Inflammatory macrophage (primary cell): ENCODE data around the gene CALN1.

ENCODE experiments used
- DNase-seq, 2 donors: peaks; one replicate each; pipeline ENCODE4 v3.0.0-alpha.2; 2020 to 2022

Gene CALN1

DNA sequence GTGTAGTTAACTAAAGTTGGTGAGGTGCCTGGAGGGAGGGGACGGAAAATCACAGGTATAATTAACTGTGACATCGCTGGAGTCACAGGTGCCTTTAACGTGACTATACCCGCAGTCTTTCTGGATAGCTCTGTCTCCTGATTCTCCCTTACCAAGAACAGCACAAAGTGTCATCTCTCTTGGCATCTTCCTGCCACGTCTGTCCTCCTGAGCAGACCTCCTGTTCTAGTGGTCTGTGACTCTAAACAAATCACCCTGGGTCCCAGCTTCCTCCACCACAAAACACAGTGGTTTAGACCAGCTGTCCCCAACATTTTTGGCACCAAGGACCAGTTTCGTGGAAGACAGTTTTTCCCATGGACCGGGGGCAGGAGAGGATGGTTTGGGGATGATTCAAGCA lies 90.5 kb downstream of the CALN1 start:
- no peak for DNase-seq

GRCh38 chr7:72321081-72321480 lies 91.1 kb downstream of the CALN1 start:
- DNase-seq = no peak

DNA sequence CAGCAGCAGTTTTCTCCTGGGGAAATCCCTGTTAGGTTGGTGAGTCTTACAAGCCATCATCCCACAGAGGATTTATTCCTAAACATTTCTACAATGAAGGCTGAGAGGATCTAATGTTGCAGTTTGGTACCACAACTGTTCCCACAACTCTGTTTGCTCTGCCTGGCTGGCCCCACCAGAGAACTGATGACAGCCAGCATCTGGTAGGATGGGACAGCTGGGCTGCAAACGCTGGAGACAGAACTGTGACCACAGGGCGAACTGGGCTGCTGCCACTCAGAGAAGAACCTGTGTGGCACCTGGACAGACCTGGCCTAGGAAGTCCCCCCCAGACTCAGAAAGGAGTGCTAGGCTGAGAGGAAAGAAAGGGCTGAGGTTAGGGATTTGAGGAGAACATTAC lies 94.8 kb downstream of the CALN1 start:
- DNase-seq = no peak

DNA sequence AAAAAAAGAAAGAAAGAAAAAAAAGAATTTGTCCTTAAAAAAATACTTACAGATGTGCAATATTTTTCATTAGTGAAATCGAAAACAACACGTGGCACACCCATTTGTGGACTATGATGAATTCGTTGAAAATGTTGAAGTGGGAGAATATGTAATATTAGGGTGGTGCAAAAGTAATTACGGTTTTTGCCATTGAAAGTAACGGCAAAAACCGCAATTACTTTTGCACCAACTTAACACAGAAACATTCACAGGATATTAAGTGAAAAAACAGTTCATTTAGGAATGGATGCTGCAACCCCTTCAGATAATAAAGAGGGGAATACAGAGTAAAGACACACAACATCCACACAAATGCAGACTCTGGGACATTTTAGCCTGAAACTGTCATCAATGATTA lies 96.0 kb downstream of the CALN1 start:
- DNase-seq = no peak

GRCh38 chr7:72313906-72314305 lies 98.2 kb downstream of the CALN1 start:
- no peak for DNase-seq

DNA sequence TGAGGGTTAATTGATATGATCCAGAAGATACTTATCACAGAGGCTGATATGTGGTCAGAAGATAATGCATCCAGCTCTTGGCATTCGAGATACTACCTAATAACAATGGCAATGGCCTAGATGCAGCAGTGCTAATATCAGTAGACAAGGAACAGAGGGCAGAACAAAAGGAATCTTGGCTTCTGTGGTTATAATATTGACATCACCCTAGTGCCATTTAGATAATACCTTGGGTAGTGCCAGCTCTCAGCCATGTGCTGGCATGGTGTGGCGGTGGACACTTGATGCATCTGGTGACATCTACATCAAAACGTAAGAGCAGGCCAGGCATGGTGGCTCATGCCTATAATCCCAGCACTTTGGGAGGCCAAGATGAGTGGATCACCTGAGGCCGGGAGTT lies 101.8 kb downstream of the CALN1 start:
- DNase-seq = no peak

- DNase-seq = no peak
Measured at GRCh38 chr7:72309476-72309875, 102.7 kb downstream of the CALN1 start.

GRCh38 chr7:72308986-72309385 lies 103.2 kb downstream of the CALN1 start:
- DNase-seq = no peak

DNA sequence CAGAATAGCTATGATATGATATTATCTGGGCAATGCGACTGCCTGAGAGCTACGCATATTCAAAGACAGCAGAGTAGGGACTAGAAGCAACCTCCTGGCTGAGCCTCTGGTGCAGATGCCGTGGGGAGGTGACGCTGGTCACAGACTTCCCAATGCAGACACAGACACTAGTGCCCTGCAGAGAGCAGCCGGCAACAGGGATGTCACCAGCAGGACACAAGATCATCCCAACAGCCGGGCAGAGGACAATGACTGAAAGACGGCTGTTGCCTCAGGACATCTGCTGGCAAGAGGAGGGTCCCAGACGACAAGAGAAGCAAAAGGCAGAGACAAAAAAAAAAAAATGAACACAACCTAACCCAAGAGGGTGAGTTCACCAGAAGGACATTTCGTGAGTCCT lies 104.6 kb downstream of the CALN1 start:
- DNase-seq = no peak

GRCh38 chr7:72298912-72299311 lies 113.2 kb downstream of the CALN1 start:
- no peak for DNase-seq

- DNase-seq = no peak
Measured at GRCh38 chr7:72298091-72298490, 114.0 kb downstream of the CALN1 start.

DNA sequence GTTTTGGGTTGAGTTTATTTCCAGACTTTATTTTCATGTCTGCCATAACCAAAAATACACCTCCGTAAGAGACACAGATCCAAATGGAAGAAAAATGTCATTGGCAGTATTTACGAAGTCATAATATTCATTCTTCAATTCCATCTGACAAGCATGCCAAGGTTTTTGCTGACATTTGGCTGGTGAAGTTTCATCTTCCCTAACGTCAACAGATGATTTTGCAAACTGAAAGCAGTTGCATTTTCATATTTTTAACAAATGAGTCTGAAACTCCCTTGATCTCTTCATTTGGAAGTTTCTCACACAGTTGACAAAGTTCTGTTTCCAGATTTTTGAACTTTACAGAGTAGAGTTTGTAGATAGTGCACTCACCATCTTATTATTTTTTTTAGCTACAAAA lies 114.5 kb downstream of the CALN1 start:
- no peak for DNase-seq

DNA sequence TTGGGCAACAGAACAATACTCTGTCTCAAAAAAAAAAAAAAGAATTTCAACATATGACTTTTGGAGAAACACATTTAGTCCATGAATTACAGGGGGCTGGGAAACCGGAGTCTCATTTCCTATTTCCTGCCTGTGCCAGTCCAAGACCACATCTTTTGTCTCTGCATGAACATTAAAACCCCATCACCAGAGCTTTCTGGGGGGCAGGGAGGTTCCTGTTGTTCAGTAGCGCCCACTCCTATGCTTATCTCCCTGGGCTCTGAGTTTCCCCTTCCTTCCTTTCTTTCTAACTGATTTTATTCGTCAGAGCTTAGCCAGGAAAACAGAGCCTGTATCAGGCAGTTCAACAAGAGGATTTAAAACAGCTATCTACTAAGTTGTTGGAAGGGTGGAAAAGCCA lies 119.3 kb downstream of the CALN1 start:
- DNase-seq = no peak

- DNase-seq = no peak
Measured at GRCh38 chr7:72292118-72292517, 120.0 kb downstream of the CALN1 start.

DNA sequence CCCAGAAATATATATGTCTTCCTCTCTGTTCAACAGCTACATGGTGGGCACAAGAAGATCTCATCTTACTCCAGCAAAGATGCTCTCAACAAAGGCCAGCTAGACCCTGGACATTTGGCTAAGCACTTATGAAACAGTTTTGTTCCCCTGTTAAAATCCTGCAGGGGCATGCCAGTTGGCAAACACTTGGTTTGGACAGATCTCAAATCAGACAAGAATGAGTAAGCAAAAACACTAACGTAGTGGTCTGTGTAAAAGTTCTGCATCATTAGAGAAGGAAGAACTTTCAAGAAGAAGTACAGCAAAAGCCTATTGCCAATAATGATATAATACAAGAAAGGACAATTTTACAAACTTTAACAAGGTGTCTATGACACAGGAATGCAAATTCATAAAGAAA lies 125.6 kb downstream of the CALN1 start:
- no peak for DNase-seq

- DNase-seq = no peak
Measured at GRCh38 chr7:72283309-72283708, 128.8 kb downstream of the CALN1 start.

DNA sequence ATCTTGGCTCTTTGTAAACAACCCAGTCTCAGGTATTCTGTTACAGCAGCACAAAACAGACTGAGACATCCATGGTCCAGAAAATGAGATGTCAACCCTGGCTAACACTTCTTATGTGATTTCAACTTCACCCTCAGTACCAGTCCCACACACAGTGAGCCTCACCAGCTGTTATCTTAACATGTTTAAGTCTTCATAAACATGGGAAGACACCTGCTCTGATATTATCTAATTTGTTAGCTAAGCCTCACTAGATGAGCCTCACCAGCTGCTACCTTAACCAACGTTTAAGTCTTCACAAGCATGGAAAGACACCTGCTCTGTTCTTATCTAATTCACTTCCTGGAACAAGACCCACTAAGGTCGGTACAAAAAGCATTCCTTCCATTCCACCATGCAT lies 130.8 kb downstream of the CALN1 start:
- no peak for DNase-seq

- no peak for DNase-seq
Measured at GRCh38 chr7:72279203-72279602, 132.9 kb downstream of the CALN1 start.

DNA sequence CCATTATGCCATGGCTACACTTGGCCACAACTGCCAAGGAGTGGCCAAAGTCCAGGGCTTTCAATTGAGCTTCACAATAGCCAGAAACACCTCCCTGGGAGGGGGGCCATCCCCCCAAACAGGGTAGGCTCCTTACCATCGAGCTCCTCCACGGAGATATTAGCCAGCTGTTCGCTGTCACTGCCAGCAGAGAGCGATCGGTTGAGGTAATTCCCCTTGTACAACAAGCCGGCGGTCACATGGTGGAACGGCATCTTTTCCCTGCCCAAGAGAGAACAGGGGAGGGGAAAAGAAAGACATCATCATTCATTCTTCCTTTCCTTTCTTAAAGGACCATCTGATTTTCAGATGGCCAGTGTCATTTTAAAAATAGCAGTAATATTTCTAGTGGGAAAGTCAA lies 133.6 kb downstream of the CALN1 start:
- DNase-seq = no peak

GRCh38 chr7:72275382-72276070 lies 136.6 kb downstream of the CALN1 start:
- DNase-seq = no peak

- no peak for DNase-seq
Measured at GRCh38 chr7:72272479-72272878, 139.7 kb downstream of the CALN1 start.

DNA sequence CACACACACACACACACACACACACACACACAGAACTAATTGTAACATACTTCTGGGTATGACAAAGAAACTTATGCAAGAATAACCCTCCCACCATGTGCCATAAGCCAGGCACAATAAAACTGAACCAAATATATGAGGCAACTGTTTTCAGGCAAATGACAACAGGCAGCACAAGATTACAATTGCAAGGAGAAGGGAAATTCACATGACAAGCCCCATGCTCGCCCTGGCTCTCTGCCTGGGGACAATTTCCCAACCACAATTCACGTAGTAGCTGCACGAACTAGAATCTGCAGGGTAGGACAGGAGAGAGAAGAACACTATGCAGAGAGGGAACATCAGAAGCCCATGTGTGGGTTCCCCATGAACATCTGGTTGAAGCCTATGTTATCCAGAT lies 143.3 kb downstream of the CALN1 start:
- peak; percentile 61 to 75 for DNase-seq

DNA sequence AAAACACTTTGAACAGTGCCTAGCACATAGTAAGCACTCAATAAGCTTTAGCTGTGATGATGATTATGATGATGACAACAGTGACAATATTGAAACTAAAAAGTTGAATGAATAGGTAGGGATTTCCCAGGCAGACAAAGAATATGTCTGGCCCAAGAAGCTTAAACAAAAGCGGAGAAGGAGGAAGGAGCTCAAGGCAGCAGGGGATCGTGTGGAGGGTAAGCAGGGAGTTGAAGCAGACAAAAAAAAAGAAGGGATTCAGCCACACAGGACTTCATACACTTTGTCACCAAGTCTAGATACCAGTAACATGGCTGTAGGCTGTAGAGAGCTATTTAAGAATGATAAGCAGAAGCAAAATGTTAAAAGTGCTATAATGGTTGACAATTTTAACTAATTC lies 144.0 kb downstream of the CALN1 start:
- DNase-seq = no peak

DNA sequence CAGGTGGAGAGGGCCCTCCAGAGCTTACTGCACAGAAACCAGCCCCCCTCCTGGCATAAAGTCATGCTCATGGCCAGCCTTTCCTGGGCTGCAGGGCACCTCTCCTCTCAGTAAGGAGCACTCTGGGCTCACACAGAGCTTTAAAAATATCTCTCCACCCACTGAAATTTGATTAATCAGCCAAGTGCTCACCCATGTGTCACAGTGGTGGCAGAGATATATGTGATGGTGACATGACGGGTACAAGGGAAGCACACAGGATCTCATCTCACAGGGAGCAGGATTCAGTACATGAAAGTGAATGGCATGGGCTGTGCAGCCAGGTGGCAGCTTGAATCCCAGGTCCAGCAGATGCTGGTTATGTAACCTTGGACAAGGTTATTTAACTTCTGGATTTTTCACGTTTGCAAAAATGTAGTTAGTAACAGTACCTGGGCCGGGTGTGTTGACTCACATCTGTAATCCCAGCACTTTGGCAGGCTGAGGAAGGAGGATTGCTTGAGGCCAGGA lies 144.8 kb downstream of the CALN1 start:
- DNase-seq = no peak

- DNase-seq = no peak
Measured at GRCh38 chr7:72266771-72267170, 145.4 kb downstream of the CALN1 start.
